ENCODE data around the gene CPA1.

The CPA1 gene

GRCh38 chr7:130385600-130386066, 5.3 kb downstream of the CPA1 start:
- Histone ChIP-seq H3K27me3 (replicated peaks) (no peaks in the 10 kb centered on the region), H3K27ac (no peak overlapping the region), H3K36me3 (replicated peaks) (no peaks in the 10 kb centered on the region), H3K4me3 (ENCODE audit: low read depth, low read length) (no peak overlapping the region)
- in situ Hi-C loops (cut with HindIII; ENCODE audit: low pct_ligation_motif_present, low sequenced_read_pairs): no loop called here
- TF ChIP-seq, protein P1, sequence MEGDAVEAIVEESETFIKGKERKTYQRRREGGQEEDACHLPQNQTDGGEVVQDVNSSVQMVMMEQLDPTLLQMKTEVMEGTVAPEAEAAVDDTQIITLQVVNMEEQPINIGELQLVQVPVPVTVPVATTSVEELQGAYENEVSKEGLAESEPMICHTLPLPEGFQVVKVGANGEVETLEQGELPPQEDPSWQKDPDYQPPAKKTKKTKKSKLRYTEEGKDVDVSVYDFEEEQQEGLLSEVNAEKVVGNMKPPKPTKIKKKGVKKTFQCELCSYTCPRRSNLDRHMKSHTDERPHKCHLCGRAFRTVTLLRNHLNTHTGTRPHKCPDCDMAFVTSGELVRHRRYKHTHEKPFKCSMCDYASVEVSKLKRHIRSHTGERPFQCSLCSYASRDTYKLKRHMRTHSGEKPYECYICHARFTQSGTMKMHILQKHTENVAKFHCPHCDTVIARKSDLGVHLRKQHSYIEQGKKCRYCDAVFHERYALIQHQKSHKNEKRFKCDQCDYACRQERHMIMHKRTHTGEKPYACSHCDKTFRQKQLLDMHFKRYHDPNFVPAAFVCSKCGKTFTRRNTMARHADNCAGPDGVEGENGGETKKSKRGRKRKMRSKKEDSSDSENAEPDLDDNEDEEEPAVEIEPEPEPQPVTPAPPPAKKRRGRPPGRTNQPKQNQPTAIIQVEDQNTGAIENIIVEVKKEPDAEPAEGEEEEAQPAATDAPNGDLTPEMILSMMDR (IDR thresholded peaks at IDR 0.05; ENCODE audit: low read depth, low read length, missing control alignments): no peak
- no peak for DNase-seq

DNA sequence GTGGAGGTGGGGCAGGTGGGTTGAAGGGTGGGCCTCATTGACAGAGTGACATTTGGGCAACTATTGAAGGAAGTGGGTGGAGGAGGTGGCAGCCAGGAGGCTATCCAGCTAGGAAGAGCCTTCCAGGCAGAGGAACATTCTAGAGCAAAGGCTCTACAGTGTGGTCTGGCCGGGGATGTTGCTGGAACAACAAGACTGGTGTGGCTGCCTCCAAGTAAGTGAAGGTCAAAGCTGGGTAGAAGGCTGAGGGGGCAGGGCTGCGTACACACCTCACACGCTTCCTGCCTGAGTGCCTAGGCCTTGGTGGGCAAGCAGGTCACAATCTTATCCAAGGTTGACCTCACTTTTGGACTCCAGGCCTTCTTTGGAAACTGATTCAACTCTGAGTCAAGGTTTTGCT, 6.6 kb downstream of the CPA1 start:
- in situ Hi-C loops (cut with HindIII; ENCODE audit: low pct_ligation_motif_present, low sequenced_read_pairs): no loop called here
- H3K27me3 ChIP-seq (replicated peaks): no peaks in the 10 kb centered on the region
- no peaks in the 10 kb centered on the region for H3K36me3 ChIP-seq (replicated peaks)
- no peak for DNase-seq
- no peak overlapping the region for H3K4me3 ChIP-seq (ENCODE audit: low read depth, low read length)
- TF ChIP-seq, protein P1 (IDR thresholded peaks at IDR 0.05; ENCODE audit: low read depth, low read length, missing control alignments): no peak
- no peak overlapping the region for H3K27ac ChIP-seq

- Histone ChIP-seq H3K4me3 (ENCODE audit: low read depth, low read length) (no peak overlapping the region), H3K27me3 (replicated peaks) (no peaks in the 10 kb centered on the region), H3K27ac (no peak overlapping the region), H3K36me3 (replicated peaks) (no peaks in the 10 kb centered on the region)
- in situ Hi-C loops (cut with HindIII; ENCODE audit: low pct_ligation_motif_present, low sequenced_read_pairs): no loop called here
- DNase-seq: no peak
- TF ChIP-seq, protein P1 (IDR thresholded peaks at IDR 0.05; ENCODE audit: low read depth, low read length, missing control alignments): no peak
Observed at GRCh38 chr7:130387306-130387627, 7.0 kb downstream of the CPA1 start.

DNA sequence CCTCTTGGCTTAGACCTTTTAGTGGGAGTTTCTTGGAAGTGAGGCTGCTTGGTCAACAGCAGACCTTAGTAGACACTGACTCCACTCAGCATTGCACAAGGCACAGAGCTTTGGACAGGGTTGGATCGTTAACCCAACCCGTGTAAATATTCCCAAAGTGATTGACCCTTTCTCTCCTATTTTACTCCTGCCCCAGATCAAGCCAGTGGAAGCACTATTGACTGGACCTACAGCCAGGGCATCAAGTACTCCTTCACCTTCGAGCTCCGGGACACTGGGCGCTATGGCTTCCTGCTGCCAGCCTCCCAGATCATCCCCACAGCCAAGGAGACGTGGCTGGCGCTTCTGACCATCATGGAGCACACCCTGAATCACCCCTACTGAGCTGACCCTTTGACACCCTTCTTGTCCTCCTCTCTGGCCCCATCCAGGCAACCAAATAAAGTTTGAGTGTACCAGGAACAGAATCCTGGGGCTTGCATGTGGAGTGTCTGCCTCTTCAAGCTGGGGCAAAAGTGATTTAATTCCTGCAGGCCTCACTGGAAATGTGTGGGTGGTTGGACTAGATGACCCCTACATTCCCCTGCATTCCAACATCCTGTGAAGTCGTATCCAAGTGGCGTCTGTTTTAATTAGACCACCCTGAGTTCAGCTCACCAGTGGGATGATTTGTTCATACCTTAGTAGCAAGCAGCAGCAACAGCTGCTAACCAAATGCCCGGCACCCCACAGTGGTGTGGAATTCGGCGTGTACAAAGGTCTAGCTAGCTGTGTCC, 7.5 kb downstream of the CPA1 start:
- peak; percentile 82 for DNase-seq
- H3K27me3 ChIP-seq (replicated peaks): no peaks in the 10 kb centered on the region
- no peak overlapping the region for H3K4me3 ChIP-seq (ENCODE audit: low read depth, low read length)
- H3K36me3 ChIP-seq (replicated peaks): no peaks in the 10 kb centered on the region
- H3K27ac ChIP-seq: peak overlapping the region; percentile 29
- TF ChIP-seq, protein P1 (IDR thresholded peaks at IDR 0.05; ENCODE audit: low read depth, low read length, missing control alignments): no peak
- in situ Hi-C loops (cut with HindIII; ENCODE audit: low pct_ligation_motif_present, low sequenced_read_pairs): no loop called here

DNA sequence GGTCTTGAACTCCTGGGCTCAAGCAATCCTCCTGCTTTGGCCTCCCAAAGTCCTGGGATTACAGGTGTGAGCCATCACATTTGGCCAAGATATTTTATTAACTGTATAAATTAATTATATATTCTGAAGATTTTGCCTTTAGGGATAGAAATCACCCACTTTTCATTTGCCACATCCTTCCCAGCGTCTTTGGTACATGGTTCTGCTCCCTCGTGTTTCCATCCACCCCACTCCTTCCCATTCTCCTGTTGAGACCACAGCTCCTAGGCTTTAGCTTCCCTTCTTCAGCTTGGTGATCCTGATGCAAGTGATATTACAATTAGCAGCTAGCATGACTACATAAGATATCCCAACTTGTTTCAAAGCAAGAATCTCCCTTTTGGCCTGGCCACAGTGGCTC, 8.4 kb downstream of the CPA1 start:
- no peak overlapping the region for H3K27ac ChIP-seq
- no peaks in the 10 kb centered on the region for H3K27me3 ChIP-seq (replicated peaks)
- in situ Hi-C loops (cut with HindIII; ENCODE audit: low pct_ligation_motif_present, low sequenced_read_pairs): no loop called here
- DNase-seq: no peak
- no peak overlapping the region for H3K4me3 ChIP-seq (ENCODE audit: low read depth, low read length)
- H3K36me3 ChIP-seq (replicated peaks): no peaks in the 10 kb centered on the region
- TF ChIP-seq, protein P1 (IDR thresholded peaks at IDR 0.05; ENCODE audit: low read depth, low read length, missing control alignments): no peak

DNA sequence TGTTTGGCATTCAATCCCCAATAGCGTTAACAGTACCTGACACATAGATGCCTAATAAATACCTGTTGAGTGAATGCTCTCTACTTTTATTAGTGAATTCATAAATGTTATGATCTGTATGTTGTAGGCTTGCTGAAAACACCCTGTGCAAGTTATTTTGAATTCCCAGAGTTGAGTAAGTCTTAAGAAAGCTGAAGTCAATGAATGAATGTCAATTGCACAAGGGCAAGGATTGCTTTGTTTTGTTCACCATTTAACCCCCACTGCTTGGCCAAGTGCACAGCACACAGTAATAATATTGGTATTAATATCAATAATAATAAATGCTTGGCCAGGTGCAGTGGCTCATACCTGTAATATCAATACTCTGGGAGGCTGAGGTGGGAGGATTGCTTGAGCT, 10.2 kb downstream of the CPA1 start:
- Histone ChIP-seq H3K27ac (no peak overlapping the region), H3K36me3 (replicated peaks) (no peaks in the 10 kb centered on the region), H3K27me3 (replicated peaks) (no peaks in the 10 kb centered on the region), H3K4me3 (ENCODE audit: low read depth, low read length) (no peak overlapping the region)
- in situ Hi-C loops (cut with HindIII; ENCODE audit: low pct_ligation_motif_present, low sequenced_read_pairs): no loop called here
- TF ChIP-seq, protein P1 (IDR thresholded peaks at IDR 0.05; ENCODE audit: low read depth, low read length, missing control alignments): no peak
- no peak for DNase-seq

Data from brain microvascular endothelial cell (primary cell).